Activated naive CD4-positive, alpha-beta T cell treated with anti-CD3 and anti-CD28 coated beads, Interleukin-2, amount 10 ng/mL, durations not matched to agents 5 hours and 36 hours (primary cell): ENCODE data around the gene PJA2. TPM values are rescaled to one million over a fixed set of nuclear protein-coding genes. Genes with fewer than 3 reads are reported as not detected.

ENCODE experiments used
- total RNA-seq, 2 experiments: library from RNA; stranded (reverse); gene quantifications; one replicate each; pipeline ENCODE4 v1.2.3, GENCODE V29; 2021

Gene PJA2
- total RNA-seq = 10 to 100 TPM; 56.0 to 57.1 TPM

GRCh38 chr5:109409844-109410388, at the start of gene PJA2:
PJA2 (minus strand) TSS chr5:109409974; CDS start chr5:109383433, 26,541 bp downstream.

